Glomerular visceral epithelial cell (primary cell): Measurements from ENCODE around the gene DGUOK.

Source experiments
- DNase-seq: peaks from one replicate; pipeline ENCODE4 v3.0.0-alpha.2; 2016; ENCODE audit errors: extremely low spot score

DGUOK gene

DNA sequence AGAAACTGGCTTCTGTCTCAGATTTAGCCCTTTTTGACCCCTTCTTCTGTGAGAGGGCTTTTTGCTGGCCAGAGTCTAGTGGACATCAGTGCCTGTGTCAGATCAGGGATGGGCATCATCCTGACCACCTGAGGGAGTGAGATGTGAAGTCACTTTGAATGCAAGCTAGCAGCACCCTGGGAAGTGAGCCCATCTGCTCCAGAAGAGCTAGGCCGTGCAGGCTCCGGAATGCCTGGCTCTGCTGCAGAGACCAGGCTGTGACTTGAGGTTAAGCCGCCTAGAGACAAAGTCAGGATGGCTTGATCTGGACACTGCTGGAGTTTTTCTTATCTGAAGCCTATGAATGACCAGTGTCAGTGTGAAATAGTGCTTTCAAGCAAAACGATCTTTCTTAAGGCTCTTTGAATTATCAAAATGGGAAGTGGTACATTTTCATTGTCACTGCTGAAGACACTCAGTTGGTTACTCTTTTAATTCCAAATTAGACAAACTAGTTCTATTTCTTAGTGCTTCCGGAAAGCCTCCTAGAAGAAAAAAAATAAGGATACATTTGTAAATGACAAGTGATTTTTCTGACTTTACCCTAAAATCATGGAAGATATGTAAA is 20.8 kb downstream of the DGUOK start:
- no peak for DNase-seq

DNA sequence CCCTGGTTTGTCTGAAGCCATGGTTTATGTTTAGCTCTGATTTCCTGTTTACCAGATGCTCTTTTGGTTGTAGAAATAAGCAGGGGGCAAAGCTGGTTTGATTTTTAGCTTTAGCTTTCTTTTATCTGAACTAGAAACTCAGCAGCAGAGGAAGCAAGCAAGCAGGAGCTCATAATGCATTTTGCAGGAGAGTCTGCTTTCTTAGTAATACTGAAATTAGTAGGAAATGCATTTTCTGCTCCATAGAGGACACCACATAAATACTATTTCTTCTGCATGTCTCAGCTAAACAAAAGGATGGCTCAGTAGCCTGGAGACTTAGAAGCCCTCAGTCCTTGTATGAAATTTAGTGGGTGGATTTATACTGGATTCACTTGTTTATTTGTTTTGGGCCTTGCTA is 23.1 kb downstream of the DGUOK start:
- DNase-seq = no peak

DNA sequence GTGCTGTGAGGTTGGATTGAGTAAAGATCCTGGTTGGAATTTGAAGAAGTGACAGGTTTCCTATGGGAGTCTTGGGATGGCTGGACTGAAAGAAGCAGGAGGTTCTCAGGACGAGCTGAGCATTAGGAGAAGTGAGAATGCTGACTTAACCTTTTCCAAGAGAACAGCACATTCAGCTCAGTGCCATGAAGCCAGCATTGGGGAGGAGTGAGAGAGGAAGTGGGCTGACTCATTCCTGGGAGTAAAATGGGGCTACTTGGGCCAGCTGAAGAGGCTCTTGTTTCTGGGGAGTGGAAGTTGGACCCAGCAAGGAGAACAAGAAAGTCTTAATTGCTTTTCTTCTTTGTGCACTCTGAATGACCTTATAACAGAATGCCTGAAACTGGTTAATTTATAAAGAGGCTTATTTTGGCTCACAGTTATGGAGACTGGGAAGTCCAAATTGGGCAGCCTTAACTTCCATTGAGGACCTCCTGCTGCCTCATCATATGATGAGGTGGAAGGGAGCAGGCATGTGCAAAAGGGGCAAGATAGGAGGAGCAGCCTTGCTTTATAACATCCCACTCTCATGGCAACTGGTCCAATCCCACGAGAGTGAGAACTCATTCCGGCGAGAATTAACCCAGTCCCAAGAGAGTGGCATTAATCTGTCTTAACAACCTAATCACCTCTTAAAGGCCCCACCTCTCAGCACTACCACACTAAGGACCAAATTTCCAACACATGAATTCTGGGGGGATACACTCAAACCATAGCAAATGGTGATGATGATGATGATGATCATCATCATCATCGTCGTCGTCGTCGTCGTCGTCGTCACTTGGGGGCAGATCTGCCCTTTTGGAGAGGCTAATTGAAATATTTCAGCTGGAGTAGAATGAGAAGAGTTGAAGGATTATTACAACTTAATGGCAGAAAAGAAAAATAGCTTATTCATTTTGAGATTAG is 26.1 kb downstream of the DGUOK start:
- DNase-seq = peak; percentile 10

DNA sequence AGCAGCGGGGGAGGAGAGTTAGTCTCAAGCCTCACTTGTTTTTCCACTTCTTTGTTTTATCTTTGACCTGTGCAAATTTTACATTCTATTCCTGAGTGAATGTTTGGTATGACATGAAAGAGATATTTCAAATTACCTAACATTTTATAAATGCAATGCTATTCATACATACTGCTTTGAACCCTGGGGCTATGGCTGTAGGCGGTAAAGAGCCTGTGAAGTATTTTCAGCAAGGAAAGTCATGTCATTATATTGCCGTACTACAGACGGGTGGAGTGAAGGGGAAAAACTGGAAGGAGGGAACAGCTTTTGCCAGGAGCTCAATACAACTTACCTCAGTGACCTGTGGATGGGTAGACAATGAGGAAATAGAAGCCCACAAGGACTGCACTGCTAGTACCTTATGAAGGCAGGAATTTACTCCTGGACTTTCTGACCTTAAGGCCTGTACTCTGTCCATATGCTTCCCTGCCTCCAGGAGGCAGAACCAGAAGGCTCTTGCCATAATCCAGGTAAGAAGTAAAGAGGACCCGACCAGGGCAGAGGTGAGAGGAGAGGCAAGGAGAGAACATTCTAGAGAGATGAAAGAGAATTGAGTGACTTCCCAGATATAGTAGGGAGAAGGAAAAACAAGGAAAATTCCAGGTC is 29.7 kb downstream of the DGUOK start:
- DNase-seq = no peak

DNA sequence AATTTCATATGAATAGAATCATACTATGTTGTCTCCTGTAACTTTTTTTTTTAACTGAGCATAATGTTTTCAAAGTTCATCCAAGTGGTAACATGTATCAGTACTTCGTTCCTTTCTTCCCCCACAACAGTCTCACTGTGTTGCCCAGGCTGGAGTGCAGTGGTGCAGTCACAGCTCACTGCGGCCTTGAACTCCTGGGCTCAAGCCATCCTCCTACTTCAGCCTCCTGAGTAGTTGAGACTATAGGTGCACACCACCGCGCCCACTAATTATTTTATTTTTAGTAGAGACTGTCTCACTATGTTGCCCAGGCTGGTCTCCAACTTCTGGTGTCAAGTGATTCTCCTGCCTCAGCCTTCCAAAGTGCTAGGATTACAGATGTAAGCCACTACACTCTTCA is 34.6 kb downstream of the DGUOK start:
- DNase-seq = no peak

DNA sequence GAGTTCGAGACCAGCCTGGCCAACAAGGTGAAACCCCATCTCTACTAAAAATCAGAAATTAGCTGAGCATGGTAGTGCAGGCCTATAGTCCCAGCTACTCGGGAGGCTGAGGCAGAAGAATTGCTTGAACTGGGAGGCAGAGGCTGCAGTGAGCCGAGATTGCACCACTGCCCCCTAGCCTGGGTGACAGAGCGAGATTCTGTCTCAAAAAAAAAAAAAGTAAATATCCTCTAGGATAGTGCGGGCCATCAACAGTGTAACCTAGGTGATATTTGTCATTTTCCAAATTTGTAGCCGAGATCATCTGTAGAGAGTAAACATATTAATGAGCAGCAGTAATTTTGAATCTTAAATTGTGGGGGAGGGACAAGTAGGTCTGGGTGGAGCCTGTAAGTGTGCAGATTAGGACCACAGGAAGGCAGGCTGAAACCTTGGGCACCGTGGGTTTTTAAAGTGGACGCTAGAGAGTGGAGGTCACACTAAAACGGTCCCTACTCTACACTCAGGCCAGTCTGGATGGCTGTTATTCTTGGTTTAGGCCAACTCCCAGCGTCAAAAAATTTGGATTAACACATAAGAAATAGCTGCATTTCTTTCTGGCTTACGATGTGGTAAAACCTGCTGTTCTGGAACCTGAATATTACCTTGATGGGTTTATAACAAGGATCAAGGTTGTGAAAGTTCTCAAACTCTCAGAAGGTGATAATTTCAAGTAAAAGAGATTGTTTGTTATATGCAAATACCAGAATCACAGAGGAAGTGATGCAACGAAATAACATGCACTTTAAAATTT is 35.3 kb downstream of the DGUOK start:
- no peak for DNase-seq

DNA sequence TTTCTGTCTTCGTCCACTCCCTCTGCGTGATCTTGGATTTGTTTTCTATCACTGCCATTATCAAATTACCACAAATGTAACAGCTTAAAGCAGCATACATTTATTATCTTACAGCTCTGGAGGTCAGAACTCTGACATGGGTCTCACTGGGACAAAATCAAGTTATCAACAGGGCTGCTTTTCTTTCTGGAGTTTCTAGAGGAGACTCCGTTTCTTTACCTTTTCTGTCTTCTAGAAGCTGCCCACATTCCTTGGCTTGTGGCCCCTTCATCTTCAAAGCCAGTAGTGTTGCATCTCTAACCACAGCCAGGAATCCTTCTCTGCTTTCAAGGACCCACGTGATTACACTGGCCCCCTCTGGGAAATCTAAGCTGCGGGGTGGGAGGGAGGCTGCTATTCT is 36.1 kb downstream of the DGUOK start:
- DNase-seq = no peak

DNA sequence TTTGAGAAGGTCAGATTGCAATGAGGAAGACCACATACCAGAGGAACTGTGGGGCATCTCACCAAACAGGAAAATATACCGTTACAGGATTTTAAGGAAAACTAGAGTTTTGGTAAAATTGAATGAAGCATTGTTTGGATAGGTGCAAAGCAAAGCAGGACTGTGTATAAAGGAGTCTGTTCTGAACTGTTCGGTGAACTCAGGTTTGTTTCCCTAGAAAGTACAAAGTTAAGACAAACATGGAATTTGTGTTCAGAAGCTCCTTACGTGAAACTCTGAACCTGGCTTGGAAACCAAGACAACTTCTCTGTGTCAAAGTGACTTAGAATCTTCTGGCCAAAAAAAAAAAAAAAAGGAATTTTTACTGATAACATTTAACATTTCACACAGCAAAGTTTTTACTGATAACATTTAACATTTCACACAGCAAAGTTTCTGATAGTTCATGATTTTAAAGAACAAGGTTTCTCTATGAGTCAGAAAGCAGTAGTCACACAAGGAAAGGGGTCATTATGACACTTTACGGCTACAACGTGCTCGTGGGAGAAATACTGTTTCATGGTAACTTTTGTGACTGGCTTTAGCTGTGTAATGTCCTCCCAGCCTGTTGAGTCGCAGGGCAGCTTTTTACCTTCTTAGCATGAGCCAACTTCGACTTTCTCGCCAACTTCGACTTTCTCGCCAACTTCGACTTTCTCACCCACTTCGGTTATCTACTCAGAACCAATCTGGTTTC is 36.9 kb downstream of the DGUOK start:
- no peak for DNase-seq

DNA sequence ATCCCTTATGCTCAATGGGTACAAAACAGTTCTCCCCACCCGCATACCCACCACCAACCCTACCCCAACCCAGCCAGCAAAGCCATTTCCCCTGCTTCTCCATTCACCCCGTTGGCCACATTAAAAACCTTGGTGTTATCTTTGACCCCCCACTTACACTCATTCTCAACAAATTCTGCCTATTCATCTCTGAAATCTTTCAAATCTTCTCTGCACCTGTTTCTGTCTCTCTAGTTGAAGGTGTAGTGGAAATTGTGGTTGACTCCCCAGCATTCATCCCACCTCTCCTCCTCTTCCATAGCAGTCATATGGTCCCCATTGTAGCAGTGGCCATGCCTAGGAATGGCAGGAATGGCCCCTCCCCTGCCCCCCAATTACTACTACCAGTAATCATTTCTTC is 37.5 kb downstream of the DGUOK start:
- no peak for DNase-seq

DNA sequence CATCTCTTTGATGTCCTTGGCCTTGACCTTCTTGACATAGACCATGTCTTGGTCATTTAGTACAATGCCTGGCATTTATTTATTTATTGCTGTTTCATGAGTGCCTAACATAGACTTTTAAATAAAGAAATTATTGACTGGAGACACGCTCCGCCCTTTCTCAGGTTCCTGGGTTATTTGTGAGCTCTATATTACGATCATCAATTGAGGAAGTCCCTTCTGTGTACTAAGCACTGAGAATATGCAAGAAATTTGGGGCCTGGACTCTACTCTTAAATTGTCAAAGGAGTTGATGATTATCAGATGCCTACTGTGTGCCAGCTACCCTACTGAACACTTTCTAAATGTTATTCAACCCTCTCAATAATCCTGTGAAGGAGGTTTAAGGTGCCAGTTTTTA is 38.4 kb downstream of the DGUOK start:
- DNase-seq = no peak

DNA sequence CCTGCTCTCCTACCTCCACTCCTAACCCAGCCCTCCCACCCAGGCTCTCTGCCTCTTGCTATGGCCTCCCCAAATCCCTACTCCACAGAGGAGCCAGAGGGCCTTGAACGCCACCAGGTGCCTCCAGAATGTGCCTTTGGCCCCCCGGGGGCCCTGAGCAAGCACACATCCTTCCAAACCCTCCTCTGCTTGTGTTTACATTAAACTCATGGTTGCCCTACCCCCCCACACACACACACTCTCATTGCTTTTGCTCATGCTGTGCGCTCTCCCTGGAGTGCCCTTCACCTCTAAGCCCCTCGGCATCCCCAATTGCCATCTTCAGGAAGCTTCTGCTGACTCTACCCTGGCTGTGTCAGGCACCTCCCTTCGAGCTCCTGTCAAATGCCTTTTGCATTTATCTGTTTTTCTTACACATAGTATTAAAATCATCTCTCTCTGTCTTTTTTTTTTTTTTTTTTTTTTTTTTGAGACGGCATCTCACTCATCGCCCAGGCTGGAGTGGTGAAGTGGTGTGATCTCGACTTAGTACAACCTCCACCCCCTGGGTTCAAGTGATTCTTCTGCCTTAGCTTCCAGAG is 41.8 kb downstream of the DGUOK start:
- no peak for DNase-seq

DNA sequence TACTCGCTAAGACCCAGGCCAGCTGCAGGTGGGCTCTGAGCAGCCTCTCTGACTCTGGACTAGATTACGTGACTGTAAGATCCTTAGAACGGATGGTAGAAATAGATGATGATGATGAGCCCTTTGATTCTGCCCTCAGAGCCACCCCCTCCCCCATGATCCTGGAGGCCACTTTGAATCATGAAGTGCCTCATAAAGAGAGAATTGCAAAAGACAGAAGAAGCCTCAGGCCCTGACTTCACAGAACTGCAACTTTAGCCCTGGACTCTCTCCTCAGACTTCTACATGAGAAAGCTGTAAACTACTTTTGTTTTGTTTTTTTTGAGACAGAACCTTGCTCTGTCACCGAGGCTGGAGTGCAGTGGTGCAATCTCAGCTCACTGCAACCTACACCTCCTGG is 42.7 kb downstream of the DGUOK start:
- DNase-seq = no peak

DNA sequence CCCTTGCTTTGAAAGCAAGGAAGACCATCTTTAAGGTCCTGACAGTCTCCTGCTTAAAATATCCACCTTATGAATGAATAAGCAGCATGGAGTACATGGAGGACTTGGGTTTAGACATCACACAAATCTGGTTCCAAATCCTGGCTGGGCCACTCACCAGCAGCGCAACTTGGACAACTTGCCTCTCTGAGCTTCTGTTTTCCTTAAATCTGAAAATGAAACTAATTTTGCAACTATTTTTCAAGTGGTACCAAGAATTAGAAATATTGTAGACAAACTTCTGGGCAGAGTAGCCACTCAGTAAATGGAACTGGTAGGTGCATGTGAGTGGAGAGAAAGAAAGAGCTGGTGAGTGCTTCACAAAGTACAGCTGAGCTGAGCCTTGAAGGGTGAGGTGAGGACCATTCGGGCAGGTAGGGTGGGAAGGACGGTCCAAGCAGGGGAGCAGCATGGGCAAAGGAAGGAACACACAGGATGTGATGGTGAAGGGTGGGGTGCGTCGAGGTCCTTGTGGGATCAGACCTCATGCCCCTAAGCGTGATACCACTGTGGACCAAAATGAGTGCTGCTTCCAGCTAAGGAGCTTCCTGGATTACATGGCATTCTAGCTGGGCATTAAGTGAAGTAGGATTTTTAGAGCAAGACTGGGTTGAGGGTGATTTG is 43.6 kb downstream of the DGUOK start:
- no peak for DNase-seq

DNA sequence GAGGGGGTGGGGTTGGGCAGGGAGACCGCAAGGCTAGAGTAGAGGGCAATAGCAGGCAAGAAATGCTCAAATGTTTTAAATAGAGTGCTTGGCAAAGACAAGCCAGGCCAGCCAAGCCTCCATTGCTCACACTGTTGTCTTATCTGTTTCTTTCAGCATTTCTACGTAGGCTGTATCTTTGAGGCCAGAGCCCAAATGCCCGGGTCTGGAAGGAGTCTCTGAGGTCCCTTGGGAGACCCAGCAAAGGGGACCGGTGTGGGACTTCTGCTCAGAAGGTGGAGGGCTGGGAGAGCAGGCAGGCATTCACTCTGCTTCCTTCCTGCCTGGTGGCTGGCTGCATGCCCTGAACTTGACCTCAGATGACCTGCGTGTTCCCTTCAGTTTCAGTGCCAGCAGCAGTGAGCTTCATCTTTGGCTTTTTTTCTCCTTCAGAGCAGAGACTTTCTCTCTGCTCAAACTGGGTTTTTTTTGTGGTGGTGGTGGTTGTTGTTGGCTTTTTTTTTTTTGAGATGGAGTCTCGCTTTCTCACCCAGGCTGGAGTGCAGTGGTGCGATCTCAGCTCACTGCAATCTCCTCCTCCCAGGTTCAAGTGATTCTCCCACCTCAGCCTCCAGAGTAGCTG is 44.3 kb downstream of the DGUOK start:
- no peak for DNase-seq

DNA sequence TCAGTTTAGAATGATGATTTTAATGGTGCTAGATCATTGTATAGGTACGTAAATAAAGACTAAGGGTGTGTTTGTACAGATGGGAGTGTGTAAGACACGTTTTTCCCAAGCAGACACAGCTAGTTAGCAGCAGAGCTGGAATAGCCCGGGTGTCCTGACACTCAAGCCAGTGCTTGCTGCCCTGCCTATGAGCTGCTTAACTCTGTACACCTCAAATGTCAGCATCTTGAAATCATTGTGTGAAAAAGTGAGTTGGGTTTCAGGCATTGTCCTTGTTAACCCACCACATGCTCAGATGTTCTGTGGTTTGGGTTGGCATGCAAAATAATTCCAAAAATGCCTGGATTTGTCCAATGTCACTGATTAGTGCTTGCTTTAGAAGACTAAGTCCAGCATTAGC is 45.0 kb downstream of the DGUOK start:
- no peak for DNase-seq

DNA sequence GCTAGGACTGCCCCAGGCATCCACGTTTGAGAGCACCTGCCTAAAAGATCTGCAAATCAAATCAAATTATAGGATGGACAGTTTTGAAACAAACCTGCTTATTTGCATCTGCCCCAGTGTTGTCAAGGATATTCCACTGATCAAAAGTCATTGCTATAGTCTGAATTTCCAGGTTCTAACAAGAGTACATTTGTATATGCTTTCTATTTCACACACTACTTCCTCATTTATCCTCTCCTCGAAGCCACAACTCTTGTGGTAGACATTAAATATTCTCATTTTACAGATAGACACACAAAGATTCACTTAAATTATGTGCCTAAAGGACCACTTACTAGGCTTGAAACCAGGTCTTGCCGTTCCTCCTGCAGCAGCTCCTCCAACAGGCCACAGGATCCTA is 46.2 kb downstream of the DGUOK start:
- DNase-seq = no peak

DNA sequence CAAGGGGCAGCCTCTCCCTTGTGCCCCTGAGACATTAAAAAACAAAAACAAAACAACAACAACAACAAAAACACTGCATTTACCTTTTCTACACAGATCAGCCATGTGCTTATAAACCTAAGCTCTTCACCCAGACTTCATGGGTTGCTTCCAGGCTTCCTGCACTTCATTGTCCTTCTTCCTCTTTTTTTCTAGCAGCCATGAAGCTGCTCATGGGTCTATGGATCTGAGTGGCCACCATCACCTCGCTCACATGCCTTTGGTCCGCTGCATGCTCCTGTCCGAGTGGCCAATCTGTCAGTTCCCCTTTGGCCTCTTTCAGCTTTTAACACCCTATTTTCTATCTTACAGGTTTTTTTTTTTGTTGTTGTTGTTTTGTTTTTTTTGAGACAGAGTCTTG is 49.1 kb downstream of the DGUOK start:
- no peak for DNase-seq

DNA sequence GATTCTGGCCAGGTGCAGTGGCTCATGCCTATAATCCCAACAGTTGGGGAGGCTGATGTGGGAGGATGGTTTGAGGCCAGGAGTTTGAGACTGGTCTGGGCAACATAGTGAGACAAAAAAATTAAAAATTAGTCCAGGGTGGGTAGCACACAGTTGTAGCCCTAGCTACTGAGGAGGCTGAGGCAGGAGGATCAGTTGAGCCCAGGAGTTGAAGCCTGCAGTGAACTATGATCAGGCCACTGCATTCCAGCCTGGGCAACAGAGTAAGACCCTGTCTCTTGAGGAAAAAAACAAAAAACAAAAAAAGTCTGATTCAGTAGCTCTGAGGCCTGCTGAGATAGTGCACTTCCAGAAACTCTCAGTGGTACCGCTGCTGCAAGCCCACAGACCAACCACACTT is 50.1 kb downstream of the DGUOK start:
- no peak for DNase-seq

DNA sequence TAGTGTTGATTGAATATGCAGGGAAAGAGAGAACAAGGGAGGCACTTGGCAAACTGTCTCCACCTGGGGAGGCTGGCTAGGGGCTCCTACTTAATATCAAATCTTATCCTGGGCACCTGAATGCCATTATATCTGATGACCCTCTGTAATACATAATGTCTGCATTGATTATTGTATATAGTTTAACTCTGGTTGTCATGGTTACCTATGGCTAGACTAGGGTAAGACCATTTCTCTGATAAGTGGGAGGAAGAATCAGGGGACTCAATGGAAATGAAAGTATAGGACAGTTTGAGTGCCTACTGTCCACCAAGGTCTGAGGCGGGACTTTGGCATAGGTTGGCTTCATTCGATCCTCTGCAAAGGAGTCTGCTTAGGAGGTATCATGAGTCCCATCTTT is 50.8 kb downstream of the DGUOK start:
- DNase-seq = no peak

DNA sequence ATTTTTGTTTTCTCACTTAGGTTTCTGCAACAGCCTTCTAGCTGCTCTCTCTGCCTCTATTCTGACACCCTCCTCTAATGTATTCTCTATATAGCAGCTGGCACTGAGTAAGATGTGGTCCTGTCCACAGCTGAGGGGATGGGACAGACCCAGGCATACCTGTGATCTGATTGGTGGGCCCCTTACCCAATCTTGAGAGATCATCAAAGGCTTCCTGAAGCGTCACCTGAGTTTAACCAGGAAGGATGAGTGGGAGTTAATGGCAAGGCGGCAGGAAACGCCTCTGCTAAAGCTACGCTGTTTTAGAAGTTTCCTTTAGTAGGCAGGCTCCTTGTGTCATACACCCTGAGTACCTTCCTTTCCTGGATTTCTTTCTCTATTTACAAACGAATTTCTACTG is 52.3 kb downstream of the DGUOK start:
- no peak for DNase-seq
